Hepatic stellate cell (primary cell): ENCODE measurements around the gene PHLDB1.
"Not testable (repeated sequence)": the region's sequence is repeated elsewhere in the genome, so short reads cannot be mapped to it uniquely, and the experiment has no call there.

Source experiments
- DNase-seq: peaks from one replicate; pipeline ENCODE4 v3.0.0; 2011; ENCODE audit warnings: low spot score

Gene PHLDB1

DNA sequence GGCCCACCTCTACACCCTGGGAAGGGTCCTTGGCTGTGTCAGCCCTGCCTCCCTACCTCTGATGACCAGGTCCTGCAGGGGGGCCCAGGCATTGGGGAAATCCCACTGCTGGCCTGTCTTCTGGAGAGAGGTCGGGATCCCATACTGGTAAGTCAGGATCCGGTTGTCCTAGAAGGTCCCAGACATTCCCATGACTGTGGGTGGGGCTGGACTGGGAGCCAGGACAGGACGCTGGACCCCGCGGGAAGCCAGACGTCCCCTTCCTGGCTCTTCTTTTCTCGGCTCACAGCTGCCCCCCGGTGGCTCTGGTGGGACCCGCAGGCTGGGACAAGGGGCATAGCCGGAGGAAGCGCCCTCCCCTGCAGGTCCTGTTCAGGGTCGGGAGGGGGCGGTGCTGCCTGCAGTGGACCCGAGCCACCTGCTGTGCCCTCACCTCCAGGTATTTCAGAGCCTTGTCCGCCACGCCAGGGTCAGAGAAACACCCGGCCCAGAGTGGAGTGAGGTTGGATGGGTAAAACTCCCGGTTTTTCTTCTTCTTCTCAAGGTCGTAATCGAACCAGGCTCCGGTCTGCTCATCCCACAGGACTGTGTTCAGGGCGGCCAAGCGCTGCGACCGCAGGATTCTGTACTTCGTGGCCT lies 52.0 kb downstream of the PHLDB1 start:
- DNase-seq = peak; percentile 94

DNA sequence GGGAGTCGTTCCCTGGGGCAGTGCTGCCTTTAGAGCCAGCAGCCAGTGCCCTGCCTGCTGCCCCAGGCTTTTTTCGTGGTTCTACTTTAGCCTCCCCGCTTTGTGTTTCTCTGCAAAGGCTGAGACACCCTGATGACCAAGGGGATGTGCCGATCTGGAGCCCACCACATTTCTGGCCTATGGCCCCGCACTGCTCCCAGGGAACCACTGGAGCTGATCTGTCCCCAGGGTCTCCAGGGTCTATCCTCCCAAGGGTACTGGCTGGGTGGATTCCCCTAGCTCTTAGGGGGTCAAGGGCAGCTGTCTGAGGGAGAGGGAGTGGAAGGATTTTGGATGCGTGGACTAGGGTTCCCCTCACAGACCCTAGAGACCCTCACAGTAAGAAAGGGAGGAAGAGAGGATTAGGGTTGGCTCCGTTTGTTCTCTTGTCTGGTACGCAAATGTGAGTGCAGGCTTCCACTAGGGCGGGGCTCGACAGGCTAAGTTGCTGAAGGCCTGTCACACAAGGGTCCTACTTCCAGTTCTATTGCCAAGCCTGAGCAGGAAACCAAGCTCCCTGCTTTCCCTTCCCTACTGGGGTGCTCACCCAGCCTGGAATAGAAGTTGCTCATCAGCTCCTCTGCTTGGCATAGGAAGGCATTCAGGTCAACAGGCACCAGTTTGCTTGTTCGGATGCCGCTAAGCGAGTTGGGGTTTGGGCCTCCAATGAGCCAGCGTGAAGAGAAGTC lies 52.7 kb downstream of the PHLDB1 start:
- no peak for DNase-seq

DNA sequence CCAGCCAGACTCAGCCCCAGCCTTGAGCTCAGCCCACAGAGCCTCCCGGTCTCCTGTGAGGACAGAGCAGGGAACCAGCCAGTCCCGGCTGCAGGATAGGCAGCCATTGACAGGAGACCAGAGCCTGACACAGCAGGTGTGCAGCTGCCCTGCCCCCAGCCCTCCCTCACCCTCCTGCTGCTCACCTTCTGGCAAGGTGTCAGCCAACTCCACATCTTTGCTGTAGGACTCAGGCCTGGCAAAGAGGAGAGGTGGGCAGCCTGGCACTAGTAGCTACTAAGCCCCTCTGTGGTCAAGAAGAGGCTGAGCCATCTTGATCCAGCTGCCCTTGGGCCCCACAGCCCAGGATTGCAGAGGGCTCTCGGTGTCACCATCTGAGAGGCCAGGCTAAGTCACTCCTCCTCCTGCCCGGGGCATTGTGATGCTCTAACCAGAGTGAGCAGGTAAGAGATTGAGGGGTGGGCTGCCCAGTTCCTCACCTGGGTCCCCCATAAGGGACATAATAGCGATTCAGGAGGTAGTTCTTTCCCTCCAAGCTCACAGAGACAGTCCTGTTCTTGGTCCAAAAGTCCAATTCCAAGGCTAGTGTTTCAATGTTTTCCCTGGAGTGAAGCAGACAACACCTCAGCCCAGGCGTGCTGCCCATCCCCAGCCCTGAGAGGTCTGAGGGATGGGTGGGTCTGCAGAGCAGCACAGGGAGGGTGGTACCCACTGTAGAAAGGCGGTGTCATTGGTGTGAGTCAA lies 53.4 kb downstream of the PHLDB1 start:
- no peak for DNase-seq

DNA sequence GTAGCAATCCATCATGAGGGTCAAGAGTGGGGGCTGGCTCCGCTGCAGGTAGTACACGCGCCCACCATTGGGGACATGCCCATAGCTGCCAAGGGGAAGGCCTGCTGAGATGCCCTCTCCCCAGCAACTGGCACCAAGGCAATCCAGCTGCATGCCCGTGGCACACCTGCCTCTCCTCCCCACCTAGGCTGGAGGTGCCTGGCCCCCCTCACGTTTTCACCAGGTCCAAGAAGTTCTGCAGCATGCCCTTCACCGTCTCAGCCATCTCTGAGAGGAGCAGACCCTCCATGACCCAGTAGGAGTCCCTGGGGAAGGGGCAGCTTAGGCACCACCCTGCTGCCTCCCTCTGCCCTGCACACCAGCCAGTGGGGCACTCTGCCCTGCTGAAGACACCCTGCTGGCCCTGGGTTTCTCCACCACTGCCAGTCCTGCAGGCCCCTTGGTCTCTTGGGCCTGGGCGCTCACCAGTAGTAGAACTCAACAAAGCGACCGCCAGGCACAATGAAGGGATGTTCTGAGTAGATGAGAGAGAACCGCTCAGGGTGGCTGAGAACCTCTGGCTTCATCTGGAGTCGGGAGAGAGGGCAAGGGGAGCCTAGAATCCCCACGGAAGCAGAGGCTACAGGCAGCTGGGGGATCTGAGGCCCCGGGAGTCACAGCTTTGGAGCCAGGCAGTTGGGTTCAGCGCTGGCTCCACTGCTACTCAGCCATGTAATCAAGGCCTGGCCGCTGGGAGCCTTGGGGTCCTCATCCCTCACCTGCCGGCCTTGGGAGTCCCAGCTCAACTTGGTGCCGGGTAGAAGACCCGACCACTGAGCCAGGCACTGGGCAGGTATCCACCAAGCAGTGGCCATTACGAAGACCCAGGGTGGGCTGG lies 54.2 kb downstream of the PHLDB1 start:
- DNase-seq = no peak

DNA sequence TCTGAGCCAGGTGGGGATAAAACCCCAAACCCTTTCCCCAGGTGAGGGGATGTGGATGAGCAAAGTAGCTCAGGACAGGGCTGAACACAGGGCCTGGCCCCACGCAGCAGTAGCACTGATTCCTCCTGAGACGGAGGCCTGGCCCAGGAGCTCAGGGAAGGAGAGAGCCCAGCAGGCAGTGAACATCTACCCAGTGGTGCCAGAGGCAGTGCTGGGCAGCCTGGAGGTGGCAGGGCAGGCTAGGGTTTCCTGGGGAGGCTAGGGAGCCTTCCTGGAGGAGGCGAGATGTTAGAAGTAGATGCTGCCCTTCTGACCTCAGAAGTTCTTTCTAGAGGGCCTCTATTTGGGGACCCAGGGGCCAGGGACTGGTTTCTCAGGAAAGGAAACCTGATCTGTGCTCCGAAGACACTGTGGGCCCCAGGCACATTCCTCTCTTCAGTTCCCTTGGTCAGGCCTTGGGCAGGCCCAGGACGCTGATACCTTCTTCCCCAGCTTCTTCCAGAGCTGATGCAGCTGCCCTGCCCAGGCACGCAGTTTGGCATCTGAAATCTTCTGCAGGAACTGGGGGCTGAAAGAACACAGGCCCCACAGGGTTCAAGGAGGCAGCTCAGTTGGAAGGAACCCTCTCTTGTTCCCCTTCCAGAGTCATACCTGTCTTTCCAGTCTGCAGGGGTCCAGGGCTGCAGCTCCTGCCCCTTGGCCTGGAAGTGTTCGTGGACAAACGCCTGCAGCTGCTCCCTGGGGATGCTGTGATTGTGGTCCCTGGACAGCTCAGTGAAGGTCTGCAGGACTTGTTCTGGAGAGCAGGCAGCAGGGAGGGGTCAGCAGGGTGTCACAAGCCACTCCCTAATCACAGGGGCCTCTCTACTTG lies 55.2 kb downstream of the PHLDB1 start:
- DNase-seq = no peak

DNA sequence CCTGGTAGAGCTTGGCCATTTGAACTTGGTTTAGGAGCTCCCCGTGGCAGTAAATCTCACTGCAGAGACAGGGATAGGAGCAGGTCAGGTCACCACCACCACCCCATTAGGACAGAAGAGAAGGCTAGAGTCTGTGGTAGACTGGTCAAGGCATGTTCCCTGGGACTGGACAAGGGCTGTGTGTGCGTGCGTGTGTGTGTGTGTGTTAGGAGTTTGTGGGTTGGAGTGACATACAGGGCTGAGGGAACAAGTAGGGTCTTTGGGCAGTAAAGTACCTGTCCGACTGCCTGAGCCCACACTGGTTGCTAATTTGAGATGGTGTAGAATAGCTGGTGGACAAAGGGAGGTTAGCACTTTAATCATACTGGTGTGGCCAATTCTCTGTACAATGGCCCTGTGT lies 56.0 kb downstream of the PHLDB1 start:
- no peak for DNase-seq

DNA sequence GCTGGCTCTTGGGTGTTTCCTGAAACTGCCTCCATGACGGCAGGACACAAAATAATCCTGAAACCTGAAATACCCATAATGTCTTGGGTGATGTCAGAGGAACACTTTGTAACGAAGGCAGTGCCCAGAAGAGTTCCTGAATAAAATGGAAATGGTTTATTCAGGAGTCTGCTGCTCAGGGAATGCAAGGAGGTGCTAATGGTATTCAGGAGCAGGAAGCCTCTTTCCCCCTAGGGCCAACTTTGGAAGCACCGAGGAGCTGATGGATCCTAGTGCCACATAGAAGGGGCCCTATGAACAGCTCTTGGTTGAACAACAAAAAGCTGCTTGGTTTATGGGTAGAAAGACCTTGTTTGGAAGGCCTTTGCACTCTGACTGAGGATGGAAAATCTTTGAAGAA lies 56.5 kb downstream of the PHLDB1 start:
- no peak for DNase-seq

DNA sequence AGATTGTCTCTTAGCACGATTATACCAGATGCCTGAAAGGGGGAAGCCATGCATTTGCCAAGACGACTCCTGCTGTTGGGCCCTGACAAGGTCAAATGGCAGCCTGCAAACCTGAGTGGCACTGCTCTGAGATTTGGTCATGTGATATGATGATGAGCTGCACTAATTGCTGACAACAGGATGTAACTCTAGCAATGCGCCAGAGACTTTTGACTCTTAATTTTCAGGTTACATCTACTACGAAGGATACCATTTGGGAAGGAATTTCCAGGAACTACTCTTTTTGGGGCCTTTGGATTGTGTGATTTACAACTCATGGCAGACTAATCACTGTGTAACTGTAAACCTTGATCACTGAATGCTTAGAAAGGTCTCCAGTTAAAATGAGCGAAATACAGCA lies 59.0 kb downstream of the PHLDB1 start:
- no peak for DNase-seq

DNA sequence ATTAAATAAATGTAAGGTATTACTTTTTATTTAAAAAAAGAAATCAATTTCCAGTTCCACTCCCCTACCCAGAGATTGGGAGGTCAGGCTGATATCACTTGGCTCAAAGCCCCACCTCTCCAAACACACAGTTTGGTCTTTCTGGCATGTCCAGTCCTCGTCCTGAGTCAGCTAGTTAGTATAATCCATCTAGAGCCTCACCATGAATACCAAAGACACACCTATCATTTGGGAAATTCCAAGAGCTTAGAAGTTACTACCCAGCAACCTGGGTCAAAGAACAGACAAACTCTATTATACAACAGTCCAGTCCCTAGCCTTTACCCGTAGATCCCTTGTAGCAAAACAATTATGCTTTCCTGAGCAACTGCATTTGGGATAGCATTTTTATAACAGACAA lies 62.6 kb downstream of the PHLDB1 start:
- DNase-seq = no peak

DNA sequence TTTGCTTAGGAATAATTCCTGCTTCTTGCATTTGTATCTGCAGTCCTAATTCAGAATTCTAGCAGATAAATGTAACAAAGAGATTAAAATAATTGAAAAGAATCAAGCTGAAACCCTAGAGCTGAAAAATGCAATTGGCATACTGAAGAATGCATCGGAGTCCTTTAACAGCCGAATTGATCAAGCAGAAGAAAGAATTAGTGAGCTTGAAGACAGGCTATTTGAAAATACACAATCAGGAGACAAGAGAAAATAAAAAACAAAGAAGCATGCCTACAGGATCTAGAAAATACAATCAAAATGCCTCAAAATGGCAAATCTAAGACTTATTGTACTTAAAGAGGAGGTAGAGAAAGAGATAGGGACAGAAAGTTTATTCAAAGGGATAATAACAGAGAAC lies 63.8 kb downstream of the PHLDB1 start:
- no peak for DNase-seq

DNA sequence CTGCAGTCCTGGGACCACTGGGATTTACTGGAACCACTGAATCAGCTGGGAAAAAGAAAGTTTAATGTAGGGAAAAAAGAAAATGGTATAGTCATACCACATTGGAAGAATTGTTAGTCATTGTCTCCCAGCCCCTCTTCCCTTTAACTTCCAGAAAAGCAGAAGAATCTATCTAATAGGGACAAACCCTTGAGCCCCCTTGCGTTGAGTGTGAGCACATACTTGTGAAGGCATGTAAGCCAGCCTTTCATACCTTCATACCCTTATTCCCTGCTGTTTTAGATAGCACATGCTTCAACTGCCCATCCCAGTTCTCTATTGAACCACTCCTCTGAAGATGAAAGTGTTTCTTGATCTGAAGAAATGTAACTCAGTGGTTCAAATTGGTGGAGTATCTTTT lies 65.4 kb downstream of the PHLDB1 start:
- no peak for DNase-seq

DNA sequence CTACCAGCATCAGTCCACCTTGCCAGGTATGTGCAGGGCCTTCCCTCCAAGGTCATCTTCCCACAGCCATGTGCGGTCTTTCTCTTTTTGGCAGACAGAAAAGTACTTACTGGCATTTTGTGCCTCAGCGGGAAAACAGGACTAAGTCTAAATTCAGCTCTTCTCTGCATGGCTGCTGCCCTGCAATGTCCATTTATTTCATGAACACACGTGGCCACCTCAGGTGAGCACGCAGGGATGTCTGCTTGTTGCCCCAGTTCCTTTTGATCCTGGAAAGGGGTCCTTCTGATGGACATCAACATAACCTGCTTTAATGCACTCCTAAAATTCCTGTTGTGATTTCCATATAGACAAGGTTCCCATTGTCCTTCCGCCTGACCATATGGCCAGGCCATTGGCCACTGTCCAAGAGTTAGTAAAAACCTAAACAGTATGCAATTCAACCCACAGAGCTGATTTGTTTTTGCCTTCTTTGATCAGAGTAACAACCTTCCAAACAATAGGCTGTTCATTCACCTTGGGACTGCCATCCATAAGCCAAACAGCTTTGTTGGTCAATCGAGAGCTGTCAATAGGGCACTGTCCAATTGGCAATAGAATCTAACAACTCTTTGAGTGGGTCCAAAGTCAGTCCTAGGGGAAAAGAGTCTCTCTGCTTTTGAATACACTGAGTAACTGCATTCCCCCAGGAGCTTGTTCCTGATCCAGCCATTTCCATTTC lies 66.1 kb downstream of the PHLDB1 start:
- no peak for DNase-seq

DNA sequence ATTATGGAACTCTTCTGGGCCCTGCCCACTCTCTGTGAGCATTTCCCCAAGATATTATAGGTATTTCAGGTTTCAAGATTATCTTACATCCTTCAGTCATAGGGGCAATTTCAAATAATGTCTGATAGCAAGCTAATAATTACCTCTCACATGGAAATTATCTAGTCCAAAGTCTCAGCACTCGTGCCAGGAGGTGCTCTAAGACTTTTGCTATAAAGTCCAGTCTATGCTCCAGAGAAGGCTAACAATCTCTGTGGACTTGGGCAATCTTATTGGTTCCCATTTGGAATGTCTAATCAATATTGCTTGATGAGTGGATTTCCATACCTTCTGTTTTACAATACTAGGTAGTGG lies 66.6 kb downstream of the PHLDB1 start:
- no peak for DNase-seq

DNA sequence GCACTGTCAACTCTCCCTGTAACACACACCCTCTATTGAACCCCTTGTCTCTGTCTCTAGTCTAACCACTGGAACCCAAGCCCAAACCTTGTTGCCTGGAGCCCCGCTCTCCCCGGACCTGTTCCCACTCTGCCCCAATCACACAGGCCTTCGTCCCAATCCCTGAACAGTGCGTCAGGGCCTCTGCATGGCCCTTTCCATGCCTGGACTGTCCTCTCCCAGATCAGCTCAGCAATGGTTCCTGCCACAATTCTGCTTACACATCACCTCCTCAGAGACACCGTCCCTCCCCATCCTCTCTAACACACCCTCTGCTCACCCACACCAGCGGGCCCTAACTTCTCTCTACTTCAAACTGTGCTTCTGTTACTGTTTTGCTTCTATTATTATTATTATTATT lies 70.6 kb downstream of the PHLDB1 start:
- no peak for DNase-seq

DNA sequence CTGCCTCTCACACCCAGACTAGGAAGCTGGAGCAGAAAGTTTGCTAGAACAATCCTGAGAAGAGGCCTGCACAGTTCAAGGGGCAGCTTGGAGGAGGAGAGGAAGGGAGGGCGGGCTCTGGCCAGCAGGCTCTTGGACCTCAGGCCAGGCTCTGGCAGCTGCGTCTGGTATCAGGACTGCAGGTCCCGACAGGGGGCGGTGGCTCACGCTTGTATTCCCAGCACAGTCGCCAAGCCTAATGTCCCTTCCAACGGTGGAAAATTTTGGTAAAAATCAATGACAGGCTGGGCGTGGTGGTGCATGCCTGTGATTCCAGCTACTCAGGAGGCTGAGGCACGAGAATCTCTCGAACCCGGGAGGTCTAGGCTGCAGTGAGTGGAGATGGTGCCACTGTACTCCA lies 71.5 kb downstream of the PHLDB1 start:
- not testable (repeated sequence) for DNase-seq

DNA sequence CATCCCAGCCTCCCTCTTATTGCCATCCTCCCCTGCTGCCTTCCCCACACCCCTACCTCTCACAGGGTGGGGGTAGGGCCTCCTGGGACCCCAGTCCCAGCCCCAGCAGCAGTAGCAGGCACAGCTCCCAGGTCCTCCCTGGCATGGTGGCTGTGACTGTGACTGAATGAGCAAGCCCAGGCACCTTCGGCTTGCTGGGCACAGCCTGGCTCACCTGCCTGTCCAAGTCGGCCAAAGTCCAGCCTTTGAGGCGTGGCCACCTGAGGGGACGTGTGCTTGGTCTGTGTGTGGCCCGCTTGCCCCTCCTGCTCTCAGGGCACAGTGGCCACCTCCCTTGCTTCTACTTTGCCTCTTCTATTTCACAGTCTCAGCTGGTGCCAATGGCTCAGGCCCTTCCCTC lies 72.1 kb downstream of the PHLDB1 start, which contains the start of gene TREH:
TSS of gene TREH (minus strand) at position 168 of the 400 bp plus-strand sequence. CDS start at position 145, 23 bp downstream.
- DNase-seq = no peak

DNA sequence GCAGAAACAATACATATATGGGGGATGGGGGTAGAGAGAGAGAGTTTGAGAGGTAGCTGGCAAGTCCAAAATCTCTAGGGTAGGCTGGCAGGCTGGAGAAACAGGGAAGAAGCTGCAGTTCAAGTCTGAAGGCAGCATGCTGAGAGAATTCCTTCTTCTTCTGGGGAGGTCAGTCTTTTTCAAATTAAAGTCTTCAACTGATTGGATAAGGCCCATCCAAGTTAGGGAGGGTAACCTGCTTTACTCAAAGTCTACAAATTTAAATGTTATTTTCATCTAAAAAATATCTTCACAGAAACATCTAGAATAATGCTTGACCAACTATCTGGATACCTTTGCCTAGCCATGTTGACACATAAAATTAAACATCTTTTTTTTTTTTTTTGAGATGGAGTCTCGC lies 75.0 kb downstream of the PHLDB1 start:
- DNase-seq = no peak

DNA sequence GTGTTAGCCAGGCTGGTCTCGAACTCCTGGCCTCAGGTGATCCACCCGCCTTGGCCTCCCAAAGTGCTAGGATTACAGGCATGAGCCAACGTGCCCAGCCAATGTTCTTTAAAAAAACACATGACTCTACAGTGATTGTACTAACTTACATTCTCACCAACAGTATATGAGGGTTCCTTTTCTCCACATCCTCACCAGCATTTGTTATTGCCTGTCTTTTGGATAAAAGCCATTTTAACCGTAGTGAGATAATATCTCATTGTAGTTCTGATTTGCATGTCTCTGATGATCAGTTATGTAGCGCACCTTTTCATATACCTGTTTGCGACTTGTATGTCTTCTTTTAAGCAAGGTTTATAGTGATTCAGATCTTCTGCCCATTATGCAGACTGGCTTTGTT lies 75.5 kb downstream of the PHLDB1 start:
- DNase-seq = not testable (repeated sequence)

DNA sequence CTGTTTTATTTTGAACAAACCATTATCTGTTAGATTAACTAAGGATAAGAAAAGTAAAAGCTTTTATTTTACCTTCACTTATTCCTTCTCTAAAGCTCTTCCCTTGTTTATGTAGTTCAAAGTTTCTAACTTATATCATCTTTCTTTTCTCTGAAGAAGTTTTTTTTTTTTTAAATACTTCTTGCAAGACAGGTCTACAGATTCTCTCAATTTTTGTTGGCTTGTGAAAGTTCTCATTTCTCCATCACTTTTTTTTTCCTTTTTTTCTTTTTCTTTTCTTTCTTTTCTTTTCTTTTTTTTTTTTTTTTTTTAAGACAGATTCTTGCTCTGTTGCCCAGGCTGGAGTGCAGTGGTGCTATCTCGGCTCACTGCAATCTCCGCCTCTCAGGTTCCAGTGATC lies 76.8 kb downstream of the PHLDB1 start:
- no peak for DNase-seq

DNA sequence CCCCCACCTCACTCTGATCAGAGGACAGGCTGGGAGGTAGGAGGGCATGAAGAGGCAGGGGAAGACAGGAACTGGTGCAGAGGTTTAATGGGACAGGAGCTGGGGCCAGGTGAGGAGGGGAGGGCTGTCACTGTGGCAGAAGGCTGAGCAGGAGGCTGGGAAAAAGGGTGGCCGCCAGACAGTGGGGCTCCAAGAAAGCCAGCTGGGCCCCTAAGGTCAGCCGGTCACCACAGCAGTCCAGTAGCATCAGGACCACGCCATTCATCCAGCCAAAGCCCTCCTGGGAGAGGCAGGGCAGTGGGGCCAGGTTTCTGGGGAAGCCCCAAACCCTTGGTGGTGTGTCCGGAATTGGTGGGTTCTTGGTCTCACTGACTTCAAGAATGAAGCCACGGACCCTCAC lies 80.5 kb downstream of the PHLDB1 start:
- no peak for DNase-seq

DNA sequence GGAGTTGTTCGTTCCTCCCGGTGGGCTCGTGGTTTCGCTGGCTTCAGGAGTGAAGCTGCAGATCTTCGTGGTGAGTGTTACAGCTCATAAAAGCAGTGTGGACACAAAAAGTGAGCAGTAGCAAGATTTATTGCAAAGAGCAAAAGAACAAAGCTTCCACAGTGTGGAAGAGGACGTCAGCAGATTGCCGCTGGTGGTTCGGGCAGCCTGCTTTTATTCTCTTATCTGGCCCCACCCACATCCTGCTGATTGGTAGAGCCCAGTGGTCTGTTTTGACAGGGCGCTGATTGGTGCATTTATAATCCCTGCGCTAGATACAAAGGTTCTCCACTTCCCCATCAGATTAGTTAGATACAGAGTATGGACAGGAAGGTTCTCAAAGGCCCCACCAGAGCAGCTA lies 80.9 kb downstream of the PHLDB1 start:
- DNase-seq = not testable (repeated sequence)
